Lower leg skin (tissue), 3 donors: ENCODE results near the gene SYT9.

Experiments used
- POLR2A ChIP-seq, 2 donors: fragments of 450-650 bp; IDR thresholded peaks; one replicate each; pipeline ENCODE4 v1.6.1; 2016 to 2017; ENCODE audit warnings: antibody characterized with exemption in 2 of 2, mild to moderate bottlenecking in 1 of 2, moderate library complexity in 1 of 2
- TF ChIP-seq, protein P1 (sequence below), 3 donors: fragments of 450-650 bp; IDR thresholded peaks; one replicate each; pipeline ENCODE4 v1.5.1; 2016; ENCODE audit warnings: antibody characterized with exemption in 3 of 3, mild to moderate bottlenecking in 3 of 3, moderate library complexity in 2 of 3

DNA sequence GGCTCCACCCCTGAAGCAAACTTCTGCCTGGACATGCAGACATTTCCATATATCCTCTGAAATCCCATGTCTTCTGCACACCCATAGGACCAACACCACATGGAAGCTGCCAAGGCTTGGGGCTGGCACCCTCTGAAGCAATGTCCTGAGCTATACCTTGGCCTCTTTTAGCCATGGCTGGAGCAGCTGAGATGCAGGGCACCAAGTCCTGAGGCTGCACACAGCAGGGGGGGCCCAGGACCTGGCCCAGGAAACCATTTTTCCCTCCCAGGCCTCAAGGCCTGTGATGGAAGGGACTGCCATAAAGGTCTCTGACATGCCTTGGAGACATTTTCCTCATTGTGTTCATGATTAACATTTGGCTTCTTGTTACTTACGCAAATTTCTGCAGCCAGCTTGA, 34.5 kb downstream of the SYT9 start:
- TF ChIP-seq, protein P1, sequence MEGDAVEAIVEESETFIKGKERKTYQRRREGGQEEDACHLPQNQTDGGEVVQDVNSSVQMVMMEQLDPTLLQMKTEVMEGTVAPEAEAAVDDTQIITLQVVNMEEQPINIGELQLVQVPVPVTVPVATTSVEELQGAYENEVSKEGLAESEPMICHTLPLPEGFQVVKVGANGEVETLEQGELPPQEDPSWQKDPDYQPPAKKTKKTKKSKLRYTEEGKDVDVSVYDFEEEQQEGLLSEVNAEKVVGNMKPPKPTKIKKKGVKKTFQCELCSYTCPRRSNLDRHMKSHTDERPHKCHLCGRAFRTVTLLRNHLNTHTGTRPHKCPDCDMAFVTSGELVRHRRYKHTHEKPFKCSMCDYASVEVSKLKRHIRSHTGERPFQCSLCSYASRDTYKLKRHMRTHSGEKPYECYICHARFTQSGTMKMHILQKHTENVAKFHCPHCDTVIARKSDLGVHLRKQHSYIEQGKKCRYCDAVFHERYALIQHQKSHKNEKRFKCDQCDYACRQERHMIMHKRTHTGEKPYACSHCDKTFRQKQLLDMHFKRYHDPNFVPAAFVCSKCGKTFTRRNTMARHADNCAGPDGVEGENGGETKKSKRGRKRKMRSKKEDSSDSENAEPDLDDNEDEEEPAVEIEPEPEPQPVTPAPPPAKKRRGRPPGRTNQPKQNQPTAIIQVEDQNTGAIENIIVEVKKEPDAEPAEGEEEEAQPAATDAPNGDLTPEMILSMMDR (IDR thresholded peaks at IDR 0.05) = no peak
- no peak for TF ChIP-seq POLR2A (IDR thresholded peaks at IDR 0.05)
